Dedifferentiated amniotic fluid mesenchymal stem cell (primary cell): Measurements from ENCODE around the gene HNF1B.

Experiments used
- DNase-seq: peaks from one replicate; pipeline ENCODE4 v3.0.0-alpha.2; 2016; ENCODE audit errors: extremely low spot score

Gene HNF1B

GRCh38 chr17:37761961-37762360 lies 17.1 kb upstream of the HNF1B start:
- DNase-seq = no peak

- no peak for DNase-seq
Measured at GRCh38 chr17:37761059-37761458, 16.2 kb upstream of the HNF1B start.

DNA sequence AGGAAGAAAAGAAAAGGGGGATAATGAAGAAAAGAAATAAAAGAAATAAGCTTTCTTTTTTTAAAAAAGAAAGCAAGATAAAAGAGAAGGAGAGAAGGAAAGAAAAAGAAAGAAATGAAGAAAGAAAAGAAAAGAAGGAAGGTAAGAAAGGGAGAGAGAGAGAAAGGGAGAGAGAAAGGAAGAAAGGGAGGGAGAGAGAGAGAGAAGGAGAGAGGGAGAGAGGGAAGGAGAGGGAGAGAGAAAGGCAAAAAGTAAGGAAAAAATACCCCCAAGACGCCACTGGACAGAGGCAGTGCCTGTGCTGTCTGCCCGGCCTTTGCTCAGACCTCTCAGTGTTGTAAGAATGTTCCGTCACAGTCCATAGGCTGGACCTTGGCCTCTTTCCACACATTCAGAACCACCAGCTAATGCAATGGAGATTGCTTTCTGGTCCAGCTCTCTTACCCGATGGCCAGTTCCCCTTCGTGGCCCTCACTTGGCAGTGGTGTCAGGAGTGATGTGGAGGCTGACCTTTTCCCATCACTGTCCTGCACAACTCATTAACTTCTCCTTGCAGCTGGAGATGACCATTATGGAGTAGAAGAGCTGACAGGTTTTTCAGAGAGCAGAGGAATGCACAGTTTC lies 14.3 kb upstream of the HNF1B start:
- DNase-seq = no peak

GRCh38 chr17:37756051-37756450 lies 11.2 kb upstream of the HNF1B start:
- no peak for DNase-seq

GRCh38 chr17:37755455-37755854 lies 10.6 kb upstream of the HNF1B start:
- no peak for DNase-seq

GRCh38 chr17:37754363-37754762 lies 9.5 kb upstream of the HNF1B start:
- no peak for DNase-seq

DNA sequence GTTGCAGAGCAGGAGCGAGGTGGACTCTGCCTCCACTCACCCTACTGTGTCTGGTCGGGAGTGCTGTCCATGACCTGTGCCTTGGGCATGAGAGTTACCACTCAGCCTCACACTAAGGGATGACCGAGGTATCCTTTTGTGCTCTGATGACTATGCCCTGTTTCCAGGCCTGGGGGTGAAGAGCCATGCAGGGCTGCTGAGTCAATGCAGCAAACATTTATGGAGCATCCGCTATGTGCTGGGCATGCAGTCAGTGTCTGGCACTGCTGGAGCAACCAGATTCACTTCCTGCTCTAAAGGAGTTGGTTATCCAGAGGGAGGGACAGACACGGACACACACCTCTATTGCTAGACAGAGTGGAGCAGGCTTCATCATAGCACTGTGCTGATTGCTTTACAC lies 7.6 kb upstream of the HNF1B start:
- DNase-seq = peak; percentile 58

DNA sequence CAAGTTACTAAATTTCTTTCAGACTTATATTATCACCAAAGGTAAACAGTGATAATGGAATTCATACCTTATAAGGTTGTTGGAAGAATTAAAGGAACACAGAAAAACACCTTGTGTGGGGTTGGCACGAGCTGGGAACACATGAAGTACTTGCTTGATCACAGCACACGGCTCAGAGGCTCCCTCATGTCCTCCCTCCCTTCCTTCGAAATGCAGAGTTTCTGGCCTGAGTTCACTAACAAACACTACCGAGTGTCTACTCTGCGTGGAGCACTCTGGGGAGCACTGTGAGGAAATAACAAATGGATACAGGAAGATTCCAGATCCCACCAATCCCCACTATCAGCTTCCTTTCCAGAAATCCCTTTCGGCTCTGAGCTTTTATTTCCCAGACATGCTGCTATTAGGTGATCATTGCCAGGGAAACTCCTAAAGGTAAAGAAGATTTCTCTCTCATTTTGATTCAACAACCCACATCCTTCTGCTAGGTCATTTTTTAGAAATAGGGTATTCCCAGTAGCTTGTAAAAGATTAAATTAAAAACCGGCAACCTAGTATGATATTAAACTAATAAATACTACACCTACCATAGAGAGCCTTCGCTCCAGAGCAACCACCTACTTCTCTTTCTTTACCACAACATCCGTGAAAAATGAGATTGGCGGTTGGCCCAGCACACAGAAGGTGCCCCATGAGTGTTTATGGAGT lies 6.1 kb upstream of the HNF1B start:
- DNase-seq = no peak

DNA sequence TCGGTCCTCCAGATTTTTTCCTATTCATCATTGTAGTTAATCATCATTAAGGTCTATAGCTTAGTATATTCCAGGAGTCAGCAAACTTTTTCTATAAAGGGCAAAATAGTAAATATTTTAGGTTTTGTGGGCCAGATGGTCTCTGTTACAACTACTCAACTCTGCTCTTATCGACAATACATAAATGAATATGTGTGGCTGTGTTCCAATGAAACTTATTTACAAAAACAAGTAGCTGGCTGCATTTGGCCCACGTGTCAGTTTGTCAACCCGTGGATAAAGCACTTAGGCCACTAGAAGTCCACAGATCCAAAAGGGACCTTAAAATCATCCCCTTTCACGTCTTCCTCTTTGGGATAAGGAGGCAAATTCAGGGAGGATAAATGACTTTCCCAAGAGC lies 5.4 kb upstream of the HNF1B start:
- DNase-seq = no peak

DNA sequence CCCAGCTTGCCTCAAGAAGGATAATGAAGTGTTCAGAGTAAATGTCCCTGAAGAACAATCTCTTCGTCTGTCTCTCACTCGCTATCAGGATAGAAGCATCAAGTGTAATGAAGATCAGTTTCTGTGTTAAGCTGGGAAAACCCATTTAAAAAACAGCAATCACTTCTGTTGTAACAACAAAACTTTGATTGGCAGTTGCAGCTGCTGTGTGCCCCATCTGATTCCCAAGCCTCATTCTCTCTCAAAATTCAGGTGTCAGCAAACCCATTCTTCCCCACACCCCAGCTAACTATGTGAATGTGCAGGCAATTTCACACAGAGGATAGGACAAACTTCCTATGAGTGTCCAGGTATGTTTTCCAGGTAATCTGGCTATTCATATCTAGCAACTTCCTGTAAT lies 2.4 kb upstream of the HNF1B start:
- no peak for DNase-seq

- no peak for DNase-seq
Measured at GRCh38 chr17:37746617-37747016, 1.8 kb upstream of the HNF1B start.

DNA sequence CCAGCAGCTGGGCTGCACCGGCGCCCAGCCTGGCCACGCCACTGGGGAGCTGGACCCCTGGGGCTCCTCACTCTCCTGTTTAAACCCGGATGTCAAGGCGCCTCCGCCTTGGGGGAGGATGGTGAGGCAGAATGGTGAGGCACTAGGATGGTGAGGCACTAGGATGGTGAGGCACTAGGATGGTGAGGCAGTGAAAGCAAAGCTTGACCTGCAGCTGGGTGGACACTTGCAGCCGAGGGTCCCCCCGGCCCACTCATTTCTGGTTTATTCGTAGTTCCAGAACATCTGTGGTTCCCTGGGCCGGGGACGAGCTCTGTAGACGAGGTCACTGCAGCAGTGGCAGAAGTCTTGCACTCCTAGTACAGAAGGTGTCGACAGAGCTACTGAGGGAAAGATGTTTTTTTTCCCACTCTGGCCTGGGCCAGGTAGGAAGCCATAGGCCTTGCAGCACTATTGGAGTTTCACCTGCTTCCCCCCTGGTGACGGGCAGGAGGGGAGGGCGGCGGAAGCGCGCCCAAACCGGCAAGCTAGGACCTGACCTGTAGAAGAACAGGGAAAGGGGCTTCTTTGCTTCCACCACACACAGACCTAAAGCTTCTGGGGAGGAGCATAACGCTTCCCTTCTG lies 1.1 kb upstream of the HNF1B start:
- no peak for DNase-seq

GRCh38 chr17:37744633-37744927 lies 279 bp downstream of the HNF1B start:
- DNase-seq = no peak

DNA sequence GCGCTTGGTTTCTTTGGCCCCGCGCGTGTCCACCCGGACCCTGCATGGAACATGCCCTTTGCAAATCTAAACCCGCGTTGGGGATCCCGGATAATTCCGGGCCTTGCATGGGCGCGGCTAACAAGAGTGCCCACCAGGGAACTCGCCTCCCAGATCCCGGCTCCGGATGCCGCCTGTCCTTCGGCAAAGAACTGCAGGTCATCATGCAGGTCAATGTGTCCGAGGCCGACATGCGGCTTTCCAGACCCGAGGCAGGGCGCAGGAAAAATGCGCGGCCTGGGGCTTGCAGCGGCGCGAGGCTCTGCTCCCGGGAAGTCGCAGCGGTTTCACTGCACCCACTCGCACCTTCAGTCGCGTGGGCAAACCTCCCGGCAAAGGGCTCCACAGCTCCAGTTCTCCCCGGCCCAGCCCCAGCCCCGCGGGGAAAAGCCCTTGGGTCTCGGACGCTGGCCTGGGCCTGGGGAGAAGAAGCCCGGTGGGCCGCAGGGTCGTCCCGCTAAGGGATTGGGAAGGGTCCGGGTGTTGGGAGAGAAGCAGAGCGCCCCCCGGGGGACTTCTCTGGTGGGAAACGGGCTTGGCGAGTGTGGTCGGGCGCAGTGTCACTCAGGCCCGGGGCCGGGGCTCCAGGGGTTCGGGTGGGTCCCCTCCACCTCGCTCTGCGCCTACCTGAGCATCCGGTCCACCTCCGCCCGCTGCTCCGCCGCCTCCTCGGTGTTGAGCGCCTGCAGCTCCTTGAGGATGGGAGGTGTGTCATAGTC lies 805 bp downstream of the HNF1B start:
- no peak for DNase-seq

GRCh38 chr17:37743612-37743874 lies 1.3 kb downstream of the HNF1B start:
- no peak for DNase-seq

- no peak for DNase-seq
Measured at GRCh38 chr17:37742762-37743611, 1.9 kb downstream of the HNF1B start.

GRCh38 chr17:37742116-37742761 lies 2.6 kb downstream of the HNF1B start:
- DNase-seq = no peak

DNA sequence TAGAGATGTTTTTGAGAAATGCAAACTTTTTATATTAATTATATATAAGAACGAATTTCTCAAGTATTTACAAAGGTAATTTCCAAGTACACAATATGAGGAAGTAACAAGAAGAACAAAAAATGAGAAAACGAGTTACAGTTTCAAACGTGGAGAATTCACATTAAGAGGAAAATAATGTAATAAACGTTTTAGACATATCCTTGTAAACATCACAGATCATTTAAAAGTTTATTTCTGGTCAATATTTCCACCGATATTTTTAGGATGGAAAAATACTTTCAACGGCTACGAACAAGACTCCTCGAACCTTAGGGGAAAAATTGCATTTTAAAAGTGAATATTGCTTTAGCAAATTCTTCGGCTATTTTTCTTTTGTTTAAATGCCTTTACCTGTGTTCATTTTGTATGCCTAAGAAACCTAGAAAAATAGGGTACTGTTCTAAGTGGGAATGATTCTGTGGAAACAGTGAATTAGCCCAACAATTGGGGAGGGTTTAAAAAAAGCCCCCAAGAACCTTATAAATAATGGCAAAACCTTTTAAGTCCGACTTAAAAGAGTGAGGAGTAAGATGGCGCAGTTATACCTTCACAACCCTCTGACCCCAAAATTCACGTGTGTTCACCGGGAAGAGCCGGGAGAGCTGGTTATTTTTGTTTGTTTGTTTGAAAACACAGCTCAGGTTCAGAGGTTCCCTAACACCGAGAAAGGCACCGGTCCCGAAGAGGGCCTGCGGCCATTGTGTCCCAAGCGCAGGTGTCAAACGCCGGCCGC lies 3.3 kb downstream of the HNF1B start:
- no peak for DNase-seq

DNA sequence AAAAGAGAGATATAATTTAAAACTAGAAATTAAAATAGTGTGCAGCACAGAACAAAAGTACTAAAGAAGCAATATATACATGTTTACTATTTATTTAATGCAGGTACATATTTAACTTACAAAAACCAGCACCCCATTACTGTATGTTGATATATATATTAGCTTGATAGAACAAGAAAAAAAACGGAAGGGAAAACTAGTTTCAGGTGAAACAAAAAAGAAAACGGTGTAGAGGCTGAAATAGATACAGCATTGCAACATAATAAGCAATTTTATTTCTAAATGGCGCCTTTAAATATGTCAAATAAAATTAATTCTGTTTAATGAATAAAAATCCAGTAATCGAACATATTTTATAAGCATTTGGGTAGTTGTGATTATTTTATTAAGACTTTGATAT lies 3.9 kb downstream of the HNF1B start:
- no peak for DNase-seq

- peak; percentile 49 for DNase-seq
Measured at GRCh38 chr17:37737971-37738370, 6.9 kb downstream of the HNF1B start.

GRCh38 chr17:37737081-37737480 lies 7.8 kb downstream of the HNF1B start:
- DNase-seq = no peak
